ENCODE measurements around the gene CPA4.

CPA4 gene

GRCh38 chr7:130366564-130366963, 73.6 kb downstream of the CPA4 start:
- no peak for DNase-seq

GRCh38 chr7:130367088-130367755, 74.3 kb downstream of the CPA4 start:
- DNase-seq, result no peak

- DNase-seq, result no peak
Measured at GRCh38 chr7:130367836-130368746, 75.1 kb downstream of the CPA4 start.

GRCh38 chr7:130369110-130369711, 76.2 kb downstream of the CPA4 start:
- no peak for DNase-seq

- DNase-seq, result no peak
Measured at GRCh38 chr7:130369831-130370550, 77.0 kb downstream of the CPA4 start.

GRCh38 chr7:130371046-130371445, 78.1 kb downstream of the CPA4 start:
- DNase-seq, result no peak

GRCh38 chr7:130372402-130373165, 79.6 kb downstream of the CPA4 start:
- no peak for DNase-seq
